ENCODE data around the gene ROBO1.
"Not testable (repeated sequence)": the region's sequence is repeated elsewhere in the genome, so short reads cannot be mapped to it uniquely, and the experiment has no call there.

DNA sequence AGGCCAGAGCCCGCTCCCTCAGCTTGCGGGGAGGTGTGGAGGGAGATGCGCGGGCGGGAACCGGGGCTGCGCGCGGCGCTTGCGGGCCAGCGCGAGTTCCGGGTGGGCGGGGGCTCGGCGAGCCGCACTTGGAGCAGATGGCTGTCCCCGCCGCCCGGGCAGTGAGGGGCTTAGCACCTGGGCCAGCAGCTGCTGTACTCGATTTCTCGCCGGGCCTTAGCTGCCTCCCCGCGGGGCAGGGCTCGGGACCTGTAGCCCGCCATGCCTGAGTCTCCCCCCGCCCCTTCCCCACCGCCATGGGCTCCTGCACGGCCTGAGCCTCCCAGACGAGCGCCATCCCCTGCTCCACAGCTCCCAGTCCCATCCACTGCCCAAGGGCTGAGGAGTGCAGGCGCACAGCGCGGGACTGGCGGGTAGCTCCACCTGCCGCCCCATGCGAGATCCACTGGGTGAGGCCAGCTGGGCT is 265.5 kb downstream of the ROBO1 start:
- TF ChIP-seq, protein P1, sequence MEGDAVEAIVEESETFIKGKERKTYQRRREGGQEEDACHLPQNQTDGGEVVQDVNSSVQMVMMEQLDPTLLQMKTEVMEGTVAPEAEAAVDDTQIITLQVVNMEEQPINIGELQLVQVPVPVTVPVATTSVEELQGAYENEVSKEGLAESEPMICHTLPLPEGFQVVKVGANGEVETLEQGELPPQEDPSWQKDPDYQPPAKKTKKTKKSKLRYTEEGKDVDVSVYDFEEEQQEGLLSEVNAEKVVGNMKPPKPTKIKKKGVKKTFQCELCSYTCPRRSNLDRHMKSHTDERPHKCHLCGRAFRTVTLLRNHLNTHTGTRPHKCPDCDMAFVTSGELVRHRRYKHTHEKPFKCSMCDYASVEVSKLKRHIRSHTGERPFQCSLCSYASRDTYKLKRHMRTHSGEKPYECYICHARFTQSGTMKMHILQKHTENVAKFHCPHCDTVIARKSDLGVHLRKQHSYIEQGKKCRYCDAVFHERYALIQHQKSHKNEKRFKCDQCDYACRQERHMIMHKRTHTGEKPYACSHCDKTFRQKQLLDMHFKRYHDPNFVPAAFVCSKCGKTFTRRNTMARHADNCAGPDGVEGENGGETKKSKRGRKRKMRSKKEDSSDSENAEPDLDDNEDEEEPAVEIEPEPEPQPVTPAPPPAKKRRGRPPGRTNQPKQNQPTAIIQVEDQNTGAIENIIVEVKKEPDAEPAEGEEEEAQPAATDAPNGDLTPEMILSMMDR (IDR thresholded peaks at IDR 0.05): not testable (repeated sequence)
- TF ChIP-seq POLR2A (IDR thresholded peaks at IDR 0.05): not testable (repeated sequence)
